Measurements from ENCODE around the gene PPP6R3. TPM values are rescaled to one million over a fixed set of nuclear protein-coding genes. Genes with fewer than 3 reads are reported as not detected.

Gene PPP6R3
- total RNA-seq, 1 experiment from 2014 or later = 138 TPM

GRCh38 chr11:68654978-68655377 is 194.4 kb downstream of the PPP6R3 start:
- Histone ChIP-seq H3K4me2 (ENCODE audit: insufficient read depth, insufficient read length, low read length) (no peak overlapping the region), H2BK15ac (ENCODE audit: low read depth, low read length) (no peak overlapping the region), H3K4me1 (ENCODE audit: insufficient read depth, low read length) (no peaks in the 10 kb centered on the region), H3K79me2 (ENCODE audit: insufficient read depth, low read length) (no peaks in the 10 kb centered on the region), H3T11ph (ENCODE audit: low read length) (no peak overlapping the region), H3K27ac (ENCODE audit: insufficient read length, low read depth, low read length) (no peak overlapping the region), H2AK5ac (ENCODE audit: insufficient read length, low read length) (no peak overlapping the region), H3K18ac (ENCODE audit: insufficient read length, low read depth, low read length) (no peak overlapping the region), H3K14ac (ENCODE audit: insufficient read depth, low read length) (no peak overlapping the region), H2AFZ (ENCODE audit: low read length) (no peak overlapping the region), H3K79me1 (ENCODE audit: insufficient read depth, low read depth, low read length, poor library complexity, severe bottlenecking) (no peaks in the 10 kb centered on the region), H3K56ac (ENCODE audit: insufficient read length, low read depth, low read length) (no peak overlapping the region), H3K9ac (ENCODE audit: extremely low read depth, insufficient read length, low read length) (no peak overlapping the region), H3K23ac (ENCODE audit: insufficient read length, low read depth, low read length) (no peak overlapping the region), H2BK12ac (ENCODE audit: insufficient read length, low read depth, low read length) (no peak overlapping the region), H2BK5ac (ENCODE audit: insufficient read length, low read length) (no peak overlapping the region), H2BK120ac (ENCODE audit: low read depth, low read length, poor library complexity, severe bottlenecking) (no peak overlapping the region), H3K23me2 (ENCODE audit: insufficient read length, low read depth, low read length, poor library complexity, severe bottlenecking) (no peaks in the 10 kb centered on the region), H3K4ac (ENCODE audit: low read depth, low read length) (no peak overlapping the region), H3K27me3 (ENCODE audit: insufficient read depth, low read length) (no peaks in the 10 kb centered on the region), H3K9me3 (ENCODE audit: control insufficient read depth, low read depth, low read length) (no peaks in the 10 kb centered on the region), H2BK20ac (ENCODE audit: low read depth, low read length, poor library complexity, severe bottlenecking) (no peak overlapping the region), H4K20me1 (ENCODE audit: control insufficient read depth, insufficient read depth, insufficient read length) (no peaks in the 10 kb centered on the region), H4K8ac (replicated peaks; ENCODE audit: insufficient read length, low read depth, low read length) (no peak overlapping the region), H4K91ac (ENCODE audit: insufficient read length, low read depth, low read length) (no peak overlapping the region), H4K5ac (ENCODE audit: insufficient read length, low read depth, low read length) (no peak overlapping the region)
- Mint-ChIP-seq H3K9me3 (peaks cover 2 to 10% of the 10 kb centered on the region in 2 experiments), H3K27me3 (ENCODE audit: low read depth) (no peaks in the 10 kb centered on the region; the same call in 1 of the 2 replicates), H3K36me3 (ENCODE audit: insufficient read depth in 1 of 3, low read depth in 3 of 3) (peaks cover 0 to 6% (median 0%) of the 10 kb centered on the region in 3 experiments; a peak in 1 of 7 replicates), H3K4me1 (0 out of 4 replicates have a peak, but pooled peaks cover 0 to 2% of the 10 kb centered on the region in 2 experiments), H3K4me3 (no peak overlapping the region), H3K27ac (no peak overlapping the region)
- TF ChIP-seq, protein P1, sequence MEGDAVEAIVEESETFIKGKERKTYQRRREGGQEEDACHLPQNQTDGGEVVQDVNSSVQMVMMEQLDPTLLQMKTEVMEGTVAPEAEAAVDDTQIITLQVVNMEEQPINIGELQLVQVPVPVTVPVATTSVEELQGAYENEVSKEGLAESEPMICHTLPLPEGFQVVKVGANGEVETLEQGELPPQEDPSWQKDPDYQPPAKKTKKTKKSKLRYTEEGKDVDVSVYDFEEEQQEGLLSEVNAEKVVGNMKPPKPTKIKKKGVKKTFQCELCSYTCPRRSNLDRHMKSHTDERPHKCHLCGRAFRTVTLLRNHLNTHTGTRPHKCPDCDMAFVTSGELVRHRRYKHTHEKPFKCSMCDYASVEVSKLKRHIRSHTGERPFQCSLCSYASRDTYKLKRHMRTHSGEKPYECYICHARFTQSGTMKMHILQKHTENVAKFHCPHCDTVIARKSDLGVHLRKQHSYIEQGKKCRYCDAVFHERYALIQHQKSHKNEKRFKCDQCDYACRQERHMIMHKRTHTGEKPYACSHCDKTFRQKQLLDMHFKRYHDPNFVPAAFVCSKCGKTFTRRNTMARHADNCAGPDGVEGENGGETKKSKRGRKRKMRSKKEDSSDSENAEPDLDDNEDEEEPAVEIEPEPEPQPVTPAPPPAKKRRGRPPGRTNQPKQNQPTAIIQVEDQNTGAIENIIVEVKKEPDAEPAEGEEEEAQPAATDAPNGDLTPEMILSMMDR (conservative IDR thresholded peaks at IDR 0.05) = no peak
- no CpG with 5 or more reads among the region's 8 CpGs for WGBS (ENCODE audit: extremely low coverage, insufficient read length, low lambda C conversion rate)
- DNase-seq = no peak

Measured in H9 (cell line).